Measurements from ENCODE around the gene TESMIN. TPM values are rescaled to one million over a fixed set of nuclear protein-coding genes. Genes with fewer than 3 reads are reported as not detected.

The TESMIN gene
- polyA plus RNA-seq, 1 experiment, result 1.5 TPM

GRCh38 chr11:68704887-68705286 is 46.4 kb downstream of the TESMIN start:
- no peaks in the 10 kb centered on the region for H3K36me3 ChIP-seq (ENCODE audit: control insufficient read depth, insufficient read depth, low read length)
- CTCF ChIA-PET, result no interaction called here
- DNase-seq (ENCODE audit: low read depth), result no peak
- peaks cover 13% of the 10 kb centered on the region for H3K27me3 ChIP-seq (ENCODE audit: control insufficient read depth, insufficient read depth, low read length)
- TF ChIP-seq, protein P1, sequence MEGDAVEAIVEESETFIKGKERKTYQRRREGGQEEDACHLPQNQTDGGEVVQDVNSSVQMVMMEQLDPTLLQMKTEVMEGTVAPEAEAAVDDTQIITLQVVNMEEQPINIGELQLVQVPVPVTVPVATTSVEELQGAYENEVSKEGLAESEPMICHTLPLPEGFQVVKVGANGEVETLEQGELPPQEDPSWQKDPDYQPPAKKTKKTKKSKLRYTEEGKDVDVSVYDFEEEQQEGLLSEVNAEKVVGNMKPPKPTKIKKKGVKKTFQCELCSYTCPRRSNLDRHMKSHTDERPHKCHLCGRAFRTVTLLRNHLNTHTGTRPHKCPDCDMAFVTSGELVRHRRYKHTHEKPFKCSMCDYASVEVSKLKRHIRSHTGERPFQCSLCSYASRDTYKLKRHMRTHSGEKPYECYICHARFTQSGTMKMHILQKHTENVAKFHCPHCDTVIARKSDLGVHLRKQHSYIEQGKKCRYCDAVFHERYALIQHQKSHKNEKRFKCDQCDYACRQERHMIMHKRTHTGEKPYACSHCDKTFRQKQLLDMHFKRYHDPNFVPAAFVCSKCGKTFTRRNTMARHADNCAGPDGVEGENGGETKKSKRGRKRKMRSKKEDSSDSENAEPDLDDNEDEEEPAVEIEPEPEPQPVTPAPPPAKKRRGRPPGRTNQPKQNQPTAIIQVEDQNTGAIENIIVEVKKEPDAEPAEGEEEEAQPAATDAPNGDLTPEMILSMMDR (IDR thresholded peaks at IDR 0.05; ENCODE audit: insufficient read depth, low read depth, low read length), result no peak
- no peak overlapping the region for H3K4me3 ChIP-seq (ENCODE audit: low read depth, low read length)
- POLR2A ChIA-PET, result no interaction called here

GRCh38 chr11:68698993-68699392 is 52.3 kb downstream of the TESMIN start:
- ChIA-PET CTCF (no interaction called here), POLR2A (no interaction called here)
- TF ChIP-seq, protein P1 (IDR thresholded peaks at IDR 0.05; ENCODE audit: insufficient read depth, low read depth, low read length), result no peak

DNA sequence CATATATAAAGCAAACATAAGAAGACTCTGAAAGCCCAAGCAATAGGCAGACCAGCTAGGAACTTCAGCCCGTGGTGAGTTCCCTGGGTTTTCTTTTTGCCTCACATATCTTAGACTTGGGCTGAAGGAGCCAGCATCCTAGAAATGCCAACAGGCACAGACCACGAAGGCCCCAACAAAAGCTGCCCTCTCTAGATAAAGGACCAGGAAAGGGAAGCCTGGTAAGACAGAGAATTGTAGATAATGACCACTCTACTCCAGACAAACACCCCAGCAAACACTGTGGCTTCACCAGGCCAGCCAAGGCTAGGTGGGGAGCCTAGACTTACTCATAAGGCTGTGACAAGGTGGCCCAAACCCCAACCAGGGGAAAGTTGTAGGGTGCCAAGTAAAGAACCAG is 55.8 kb downstream of the TESMIN start:
- ChIA-PET CTCF (interaction anchor here (0.6 kb wide), 1 partner anchor 275 kb away, joined by 3 read pairs; no protein-coding TSS in a partner anchor), POLR2A (no interaction called here)
- TF ChIP-seq, protein P1 (IDR thresholded peaks at IDR 0.05; ENCODE audit: insufficient read depth, low read depth, low read length), result no peak
- Histone ChIP-seq H3K4me3 (ENCODE audit: low read depth, low read length) (no peak overlapping the region), H3K27me3 (ENCODE audit: control insufficient read depth, insufficient read depth, low read length) (peaks cover 14% of the 10 kb centered on the region), H3K36me3 (ENCODE audit: control insufficient read depth, insufficient read depth, low read length) (no peaks in the 10 kb centered on the region)
- no peak for DNase-seq (ENCODE audit: low read depth)

More at GRCh38 chr11:68698993-68699392, 52.3 kb downstream of the TESMIN start:
- no peak overlapping the region for H3K4me3 ChIP-seq (ENCODE audit: low read depth, low read length)
- no peak for DNase-seq (ENCODE audit: low read depth)
- H3K36me3 ChIP-seq (ENCODE audit: control insufficient read depth, insufficient read depth, low read length), result no peaks in the 10 kb centered on the region
- H3K27me3 ChIP-seq (ENCODE audit: control insufficient read depth, insufficient read depth, low read length), result peaks cover 13% of the 10 kb centered on the region

- ChIA-PET POLR2A (no interaction called here), CTCF (interaction anchor here (0.6 kb wide), 1 partner anchor 275 kb away, joined by 3 read pairs; no protein-coding TSS in a partner anchor)
- no peak for DNase-seq (ENCODE audit: low read depth)
- Histone ChIP-seq H3K27me3 (ENCODE audit: control insufficient read depth, insufficient read depth, low read length) (peaks cover 18% of the 10 kb centered on the region), H3K4me3 (ENCODE audit: low read depth, low read length) (no peak overlapping the region), H3K36me3 (ENCODE audit: control insufficient read depth, insufficient read depth, low read length) (no peaks in the 10 kb centered on the region)
- TF ChIP-seq, protein P1 (IDR thresholded peaks at IDR 0.05; ENCODE audit: insufficient read depth, low read depth, low read length), result no peak
Measured at GRCh38 chr11:68694431-68695297, 56.7 kb downstream of the TESMIN start.

DNA sequence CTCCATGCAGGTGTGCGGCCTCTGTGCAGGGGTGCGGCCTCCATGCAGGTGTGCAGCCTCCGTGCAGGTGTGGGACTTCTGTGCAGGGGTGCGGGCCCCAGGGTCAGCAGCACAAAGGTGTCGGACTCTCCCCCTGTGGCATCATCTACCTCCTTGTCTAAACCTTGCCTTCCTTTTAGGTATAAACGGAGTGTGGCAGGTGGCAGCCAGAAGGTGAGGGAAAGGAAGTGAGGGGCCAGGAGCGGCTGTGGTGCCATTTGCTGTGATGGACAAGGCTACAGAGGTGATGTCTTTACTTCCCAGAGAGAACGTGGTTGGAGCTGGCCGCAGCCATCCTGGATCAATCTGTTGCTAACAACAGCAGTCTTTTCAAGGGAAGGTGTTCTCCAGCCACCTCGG is 57.8 kb downstream of the TESMIN start:
- no peak overlapping the region for H3K4me3 ChIP-seq (ENCODE audit: low read depth, low read length)
- TF ChIP-seq, protein P1 (IDR thresholded peaks at IDR 0.05; ENCODE audit: insufficient read depth, low read depth, low read length), result no peak
- no peaks in the 10 kb centered on the region for H3K36me3 ChIP-seq (ENCODE audit: control insufficient read depth, insufficient read depth, low read length)
- peaks cover 20% of the 10 kb centered on the region for H3K27me3 ChIP-seq (ENCODE audit: control insufficient read depth, insufficient read depth, low read length)
- DNase-seq (ENCODE audit: low read depth), result no peak
- POLR2A ChIA-PET, result no interaction called here
- CTCF ChIA-PET, result no interaction called here

All from BJ (cell line).